DND-41 (cell line): Measurements from ENCODE around the gene KDM3A.

Experiments used
- CTCF ChIP-seq: IDR thresholded peaks from 2 replicates; pipeline ENCODE4 v1.5.1; 2012; ENCODE audit warnings: borderline replicate concordance, low read length, moderate library complexity, mild to moderate bottlenecking; ENCODE audit not compliant: poor library complexity, severe bottlenecking; ENCODE audit errors: extremely low read depth
- EZH2 ChIP-seq: IDR thresholded peaks from 3 replicates; pipeline ENCODE4 v1.6.1; 2012; ENCODE audit warnings: borderline replicate concordance, low read depth, mild to moderate bottlenecking, moderate library complexity, low read length, inconsistent platforms; ENCODE audit not compliant: severe bottlenecking

DNA sequence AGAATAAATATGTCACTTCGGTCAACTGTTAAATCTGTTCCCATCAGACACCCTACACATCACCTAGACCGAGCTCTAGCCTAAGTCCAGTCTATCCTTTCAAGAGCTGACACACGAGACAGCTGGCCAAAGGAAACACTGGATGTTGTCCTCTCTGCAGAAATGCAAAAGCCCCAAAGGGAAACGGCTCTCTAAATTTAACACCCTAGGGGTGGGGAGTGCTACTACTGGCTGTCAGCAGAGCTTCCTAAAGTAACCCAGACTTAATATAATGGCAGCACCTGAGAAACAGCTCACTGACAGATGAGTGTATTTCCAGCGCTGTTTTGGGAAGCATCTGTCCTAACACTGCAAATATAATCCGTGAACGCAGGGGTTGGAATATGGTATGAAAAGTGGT, 66.4 kb downstream of the KDM3A start:
- TF ChIP-seq CTCF (no peak), EZH2 (no peak)
